NB4 (cell line): ENCODE data around the gene TM4SF4.

Experiments
- DNase-seq: peaks from one replicate; pipeline ENCODE4 v3.0.0; 2010; ENCODE audit warnings: low read depth
- H3K4me3 ChIP-seq: one replicate; pipeline ENCODE4 v1.5.1; 2011; ENCODE audit warnings: mild to moderate bottlenecking, low read depth, low read length, moderate library complexity
- MYC ChIP-seq: IDR thresholded peaks from 2 replicates; pipeline ENCODE4 v1.6.1; 2011; ENCODE audit warnings: low read depth, low read length
- POLR2A ChIP-seq: IDR thresholded peaks from 2 replicates; pipeline ENCODE4 v1.6.1; 2011; ENCODE audit warnings: mild to moderate bottlenecking; ENCODE audit not compliant: insufficient read length; ENCODE audit errors: extremely low read depth
- TF ChIP-seq, protein P1 (sequence below): IDR thresholded peaks from 2 replicates; pipeline ENCODE4 v1.6.1; 2011; ENCODE audit warnings: low read depth, low read length
- TF ChIP-seq, protein P2 (sequence below): IDR thresholded peaks from one replicate; pipeline ENCODE4 v1.5.1; 2012; ENCODE audit warnings: low read depth, low read length

The TM4SF4 gene

DNA sequence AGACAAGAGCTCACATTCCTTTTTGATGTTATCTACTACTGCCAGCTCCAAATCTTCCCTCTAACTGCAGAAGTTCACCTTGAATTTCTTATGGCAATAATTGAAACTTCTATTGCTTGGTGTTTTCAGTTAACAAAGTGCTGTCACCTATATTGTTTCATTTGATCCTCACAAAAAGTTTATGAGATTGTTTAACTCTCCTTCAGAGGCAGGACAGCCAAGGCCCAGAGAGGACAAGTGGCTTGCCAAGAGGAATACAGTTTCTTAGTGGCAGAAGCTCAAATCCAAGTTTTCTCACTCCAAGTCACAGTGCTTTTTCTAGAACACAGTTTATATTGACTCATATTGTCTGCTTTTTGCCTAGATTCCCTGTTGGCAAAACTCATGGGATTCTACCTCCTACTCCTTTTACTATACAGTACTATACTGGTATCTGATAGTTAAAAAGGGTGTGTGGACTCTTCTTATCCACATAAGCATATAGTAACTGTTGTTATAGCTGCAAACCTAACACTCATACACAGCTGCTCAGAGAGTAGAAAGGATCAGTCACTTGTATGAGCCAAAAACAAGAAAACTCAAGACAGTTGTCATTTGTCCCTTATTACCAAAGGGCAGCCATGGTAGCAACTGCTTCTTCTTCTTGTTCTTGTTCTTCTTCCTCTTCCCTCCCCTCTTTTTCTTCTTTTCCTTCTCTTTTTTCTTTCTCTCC lies 15.9 kb downstream of the TM4SF4 start:
- no peak for DNase-seq
- no peak overlapping the region for H3K4me3 ChIP-seq
- TF ChIP-seq, protein P1, sequence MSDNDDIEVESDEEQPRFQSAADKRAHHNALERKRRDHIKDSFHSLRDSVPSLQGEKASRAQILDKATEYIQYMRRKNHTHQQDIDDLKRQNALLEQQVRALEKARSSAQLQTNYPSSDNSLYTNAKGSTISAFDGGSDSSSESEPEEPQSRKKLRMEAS: no peak
- TF ChIP-seq POLR2A: no peak
- TF ChIP-seq MYC: no peak
- TF ChIP-seq, protein P2, sequence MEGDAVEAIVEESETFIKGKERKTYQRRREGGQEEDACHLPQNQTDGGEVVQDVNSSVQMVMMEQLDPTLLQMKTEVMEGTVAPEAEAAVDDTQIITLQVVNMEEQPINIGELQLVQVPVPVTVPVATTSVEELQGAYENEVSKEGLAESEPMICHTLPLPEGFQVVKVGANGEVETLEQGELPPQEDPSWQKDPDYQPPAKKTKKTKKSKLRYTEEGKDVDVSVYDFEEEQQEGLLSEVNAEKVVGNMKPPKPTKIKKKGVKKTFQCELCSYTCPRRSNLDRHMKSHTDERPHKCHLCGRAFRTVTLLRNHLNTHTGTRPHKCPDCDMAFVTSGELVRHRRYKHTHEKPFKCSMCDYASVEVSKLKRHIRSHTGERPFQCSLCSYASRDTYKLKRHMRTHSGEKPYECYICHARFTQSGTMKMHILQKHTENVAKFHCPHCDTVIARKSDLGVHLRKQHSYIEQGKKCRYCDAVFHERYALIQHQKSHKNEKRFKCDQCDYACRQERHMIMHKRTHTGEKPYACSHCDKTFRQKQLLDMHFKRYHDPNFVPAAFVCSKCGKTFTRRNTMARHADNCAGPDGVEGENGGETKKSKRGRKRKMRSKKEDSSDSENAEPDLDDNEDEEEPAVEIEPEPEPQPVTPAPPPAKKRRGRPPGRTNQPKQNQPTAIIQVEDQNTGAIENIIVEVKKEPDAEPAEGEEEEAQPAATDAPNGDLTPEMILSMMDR: no peak

DNA sequence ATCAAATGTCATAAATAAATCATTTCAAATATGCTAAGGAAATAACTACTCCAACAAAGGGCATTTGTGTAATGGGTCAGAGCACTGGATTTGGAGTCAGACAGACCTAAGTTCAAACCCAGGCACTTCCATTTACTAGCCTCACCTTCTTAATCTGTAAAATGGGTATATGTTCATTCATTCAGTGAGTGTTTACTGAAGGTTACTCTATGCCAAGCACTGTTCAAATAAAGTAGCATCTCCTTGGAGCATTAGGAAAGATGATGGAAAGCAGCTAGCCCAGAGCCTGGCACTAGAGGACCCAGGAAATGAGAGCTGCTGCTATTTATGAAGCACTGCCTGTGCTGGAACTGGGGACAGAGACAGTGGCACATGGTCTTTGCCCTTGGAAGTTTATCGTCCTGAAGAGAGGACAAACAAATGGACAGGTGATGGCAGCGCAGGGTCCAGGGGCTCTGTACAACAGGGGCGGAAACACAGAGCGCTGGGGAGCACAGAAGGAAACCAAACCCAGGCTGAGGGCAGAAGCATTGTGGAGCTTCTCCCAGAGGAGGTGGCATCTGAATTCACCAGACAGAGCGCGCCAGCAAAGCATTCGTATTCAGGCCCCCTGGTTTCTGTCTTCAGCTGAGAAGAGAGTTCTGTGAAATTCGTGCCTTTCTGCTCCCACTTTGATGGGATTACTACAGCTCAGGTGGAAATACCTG lies 19.0 kb downstream of the TM4SF4 start:
- TF ChIP-seq POLR2A: no peak
- TF ChIP-seq, protein P1: no peak
- TF ChIP-seq MYC: no peak
- TF ChIP-seq, protein P2: no peak
- H3K4me3 ChIP-seq: no peak overlapping the region
- DNase-seq: no peak

DNA sequence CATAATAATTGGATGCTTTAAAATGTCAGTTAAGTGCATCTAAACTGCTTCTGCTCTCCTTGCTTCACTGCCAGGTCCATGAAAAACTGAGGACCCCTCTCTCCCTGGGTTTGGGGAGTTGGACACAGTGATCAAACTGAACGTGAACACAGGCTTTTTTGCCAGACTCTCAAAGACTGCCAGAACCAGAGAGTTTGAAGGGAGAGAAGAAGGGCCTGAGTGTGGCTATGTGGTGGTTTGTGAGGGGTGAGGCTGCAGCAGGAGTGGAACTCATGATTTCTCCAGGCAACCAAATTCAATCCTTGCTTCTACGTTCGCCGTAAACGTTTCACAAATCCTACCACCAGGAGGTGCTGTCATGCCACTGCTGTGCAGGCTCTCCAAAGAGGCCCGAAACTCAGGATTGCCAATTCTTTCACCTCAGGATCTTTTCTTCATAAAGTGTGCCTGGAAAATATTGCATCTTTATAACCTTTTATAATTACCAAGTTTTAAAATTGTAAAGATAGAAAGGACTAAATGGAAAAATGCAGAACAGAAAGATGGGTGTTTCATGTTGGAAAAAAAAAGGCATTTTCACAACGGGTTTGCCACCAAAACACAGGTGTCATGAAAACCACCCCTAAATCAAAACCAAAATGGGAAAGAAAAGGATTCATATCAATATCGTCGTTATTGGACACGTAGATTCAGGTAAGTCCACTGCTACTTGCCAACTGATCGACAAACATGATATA lies 19.7 kb downstream of the TM4SF4 start:
- DNase-seq: peak; percentile 68
- no peak overlapping the region for H3K4me3 ChIP-seq
- TF ChIP-seq POLR2A (no peak), MYC (no peak)
- TF ChIP-seq, protein P2: peak; percentile 76
- TF ChIP-seq, protein P1: no peak

DNA sequence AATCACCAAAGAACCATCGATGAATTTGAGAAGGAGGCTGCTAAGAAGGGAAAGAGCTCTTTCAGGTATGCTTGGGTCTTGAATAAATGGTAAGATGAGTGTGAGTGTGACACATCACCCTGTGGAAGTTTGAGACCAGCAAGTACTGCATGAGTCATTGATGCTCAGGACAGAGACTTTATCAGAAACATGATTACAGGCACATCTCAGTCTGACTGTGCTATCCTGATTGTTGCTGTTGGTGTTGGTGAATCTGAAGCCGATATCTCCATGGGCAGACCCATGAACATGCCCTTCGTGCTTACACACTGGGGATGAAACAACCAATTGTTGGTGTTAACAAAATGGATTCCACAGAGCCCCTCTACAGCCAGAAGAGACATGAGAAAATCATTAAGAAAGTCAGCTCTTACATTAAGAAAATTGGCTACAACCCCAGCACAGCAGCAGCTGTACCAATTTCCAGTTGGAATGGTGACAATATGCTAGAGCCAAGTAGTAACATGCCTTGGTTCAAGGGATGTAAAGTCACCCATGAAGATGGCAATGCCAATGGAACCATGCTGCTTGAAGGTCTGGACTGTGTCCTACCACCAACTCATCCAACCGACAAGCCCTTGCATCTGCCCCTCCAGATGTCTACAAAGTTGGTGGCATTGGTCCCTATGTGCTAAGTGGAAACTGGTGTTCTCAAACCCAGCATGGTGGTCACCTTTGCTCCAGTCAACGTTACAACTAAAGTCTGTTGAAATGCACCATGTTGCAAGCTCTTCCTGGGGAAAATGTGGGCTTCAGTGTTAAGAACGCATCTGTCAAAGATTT lies 20.5 kb downstream of the TM4SF4 start:
- DNase-seq: no peak
- no peak overlapping the region for H3K4me3 ChIP-seq
- TF ChIP-seq, protein P2: no peak
- TF ChIP-seq MYC (no peak), POLR2A (no peak)
- TF ChIP-seq, protein P1: no peak

- H3K4me3 ChIP-seq: no peak overlapping the region
- TF ChIP-seq POLR2A: no peak
- TF ChIP-seq, protein P2: no peak
- TF ChIP-seq MYC: no peak
- TF ChIP-seq, protein P1: no peak
Observed at GRCh38 chr3:149495581-149496125, 21.2 kb downstream of the TM4SF4 start.

More at GRCh38 chr3:149495581-149496125, 21.2 kb downstream of the TM4SF4 start:
- no peak for DNase-seq
